Measurements from ENCODE around the gene MCF2L.
"Not testable (repeated sequence)": the region's sequence is repeated elsewhere in the genome, so short reads cannot be mapped to it uniquely, and the experiment has no call there.

Gene MCF2L

GRCh38 chr13:113102727-113103126 lies 133.7 kb downstream of the MCF2L start:
- no peaks in the 10 kb centered on the region for H3K36me3 ChIP-seq (ENCODE audit: control insufficient read depth in 2 of 2, insufficient read depth in 2 of 2, low read length in 2 of 2)
- H3K27me3 ChIP-seq (ENCODE audit: control insufficient read depth in 2 of 2, insufficient read depth in 2 of 2, low read length in 2 of 2) = peaks cover 0 to 2% of the 10 kb centered on the region in 2 donors
- peaks cover 0 to 5% of the 10 kb centered on the region in 2 donors for H3K4me1 ChIP-seq (ENCODE audit: control insufficient read depth in 2 of 2, insufficient read depth in 2 of 2, low read length in 2 of 2)
- no peaks in the 10 kb centered on the region for H3K9me3 ChIP-seq (ENCODE audit: control insufficient read depth in 2 of 2, low read length in 2 of 2)
- H3K4me3 ChIP-seq (ENCODE audit: low read length in 2 of 2) = no peak overlapping the region
- no peak overlapping the region for H3K27ac ChIP-seq (ENCODE audit: low read depth in 2 of 2, low read length in 2 of 2)
- H3K9ac ChIP-seq (ENCODE audit: low read depth in 1 of 2, low read length in 2 of 2) = no peak overlapping the region

DNA sequence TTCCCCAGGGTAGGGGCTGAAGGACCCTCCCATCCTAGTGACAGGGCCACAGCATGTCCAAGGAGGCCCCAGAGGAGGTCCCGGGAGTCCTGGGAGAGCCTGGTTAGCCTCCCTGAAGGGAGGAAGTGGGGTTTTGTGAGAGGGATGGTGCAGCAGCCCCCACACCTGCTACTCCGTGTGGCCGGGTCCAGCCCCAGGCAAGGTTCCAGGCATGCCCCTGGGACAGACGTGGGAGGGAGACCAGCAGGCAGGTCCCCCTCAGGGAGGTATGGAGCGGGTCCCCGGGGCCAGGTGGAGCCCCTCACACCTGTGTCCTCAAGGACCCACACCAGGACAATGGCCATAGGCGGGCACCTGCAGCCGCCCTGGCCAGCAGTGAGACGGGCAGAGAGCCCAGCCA lies 134.6 kb downstream of the MCF2L start:
- Histone ChIP-seq H3K27ac (ENCODE audit: low read depth in 2 of 2, low read length in 2 of 2) (no peak overlapping the region), H3K27me3 (ENCODE audit: control insufficient read depth in 2 of 2, insufficient read depth in 2 of 2, low read length in 2 of 2) (peaks cover 0 to 2% of the 10 kb centered on the region in 2 donors), H3K4me3 (ENCODE audit: low read length in 2 of 2) (no peak overlapping the region), H3K4me1 (ENCODE audit: control insufficient read depth in 2 of 2, insufficient read depth in 2 of 2, low read length in 2 of 2) (peaks cover 0 to 5% of the 10 kb centered on the region in 2 donors), H3K36me3 (ENCODE audit: control insufficient read depth in 2 of 2, insufficient read depth in 2 of 2, low read length in 2 of 2) (no peaks in the 10 kb centered on the region), H3K9ac (ENCODE audit: low read depth in 1 of 2, low read length in 2 of 2) (no peak overlapping the region), H3K9me3 (ENCODE audit: control insufficient read depth in 2 of 2, low read length in 2 of 2) (no peaks in the 10 kb centered on the region)

DNA sequence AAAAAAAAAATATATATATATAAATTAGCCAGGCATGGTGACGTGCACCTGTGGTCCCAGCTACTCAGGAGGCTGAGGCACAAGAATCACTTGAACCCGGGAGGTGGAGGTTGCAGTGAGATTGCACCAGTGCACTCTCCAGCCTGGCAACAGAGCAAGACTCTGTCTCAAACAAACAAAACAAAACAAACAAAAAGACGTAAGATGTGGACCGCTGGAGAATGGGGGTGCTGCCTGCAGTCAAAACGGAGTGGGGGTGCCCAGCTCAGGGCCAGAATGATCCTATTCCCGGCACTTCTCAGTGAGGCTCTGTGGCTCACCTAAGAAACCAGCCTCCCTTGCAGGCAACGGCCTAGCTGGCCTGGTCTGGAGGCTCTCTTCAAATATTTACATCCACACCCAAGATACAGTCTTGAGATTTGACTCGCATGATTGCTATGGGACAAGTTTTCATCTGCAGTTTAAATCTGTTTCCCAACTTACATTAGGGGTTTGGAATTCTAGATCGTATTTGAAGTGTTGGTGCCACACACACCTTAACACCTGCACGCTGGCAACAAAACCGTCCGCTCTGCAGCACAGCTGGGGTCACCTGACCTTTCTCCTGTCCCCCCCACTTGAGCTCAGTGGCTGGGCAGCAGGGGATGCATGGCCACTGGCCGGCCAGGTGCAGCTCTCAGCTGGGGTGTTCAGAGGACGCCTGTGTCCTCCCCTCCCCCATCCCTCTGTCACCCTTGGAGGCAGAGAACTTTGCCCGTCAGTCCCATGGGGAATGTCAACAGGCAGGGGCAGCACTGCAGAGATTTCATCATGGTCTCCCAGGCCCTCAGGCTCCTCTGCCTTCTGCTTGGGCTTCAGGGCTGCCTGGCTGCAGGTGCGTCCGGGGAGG lies 136.3 kb downstream of the MCF2L start, which contains the start of gene F7:
Gene F7 (plus strand): TSS at position 760 of the 889 bp plus-strand sequence. CDS start 51 bp downstream, at position 811.
- no peak within 1 kb of the TSS for H3K4me3 ChIP-seq (ENCODE audit: low read length in 2 of 2)
- H3K9me3 ChIP-seq (ENCODE audit: control insufficient read depth in 2 of 2, low read length in 2 of 2) = no peaks in the 10 kb centered on the region
- no peak within 1 kb of the TSS for H3K27ac ChIP-seq (ENCODE audit: low read depth in 2 of 2, low read length in 2 of 2)
- no peak within 1 kb of the TSS for H3K9ac ChIP-seq (ENCODE audit: low read depth in 1 of 2, low read length in 2 of 2)
- peaks cover 0 to 4% of the 10 kb centered on the region in 2 donors for H3K27me3 ChIP-seq (ENCODE audit: control insufficient read depth in 2 of 2, insufficient read depth in 2 of 2, low read length in 2 of 2)
- H3K36me3 ChIP-seq (ENCODE audit: control insufficient read depth in 2 of 2, insufficient read depth in 2 of 2, low read length in 2 of 2) = no peaks in the 10 kb centered on the region
- H3K4me1 ChIP-seq (ENCODE audit: control insufficient read depth in 2 of 2, insufficient read depth in 2 of 2, low read length in 2 of 2) = peaks cover 0 to 5% of the 10 kb centered on the region in 2 donors

GRCh38 chr13:113105921-113106452 lies 137.0 kb downstream of the MCF2L start:
- no peak overlapping the region for H3K9ac ChIP-seq (ENCODE audit: low read depth in 1 of 2, low read length in 2 of 2)
- H3K4me1 ChIP-seq (ENCODE audit: control insufficient read depth in 2 of 2, insufficient read depth in 2 of 2, low read length in 2 of 2) = peaks cover 0 to 5% of the 10 kb centered on the region in 2 donors
- H3K27ac ChIP-seq (ENCODE audit: low read depth in 2 of 2, low read length in 2 of 2) = no peak overlapping the region
- H3K36me3 ChIP-seq (ENCODE audit: control insufficient read depth in 2 of 2, insufficient read depth in 2 of 2, low read length in 2 of 2) = no peaks in the 10 kb centered on the region
- peaks cover 4% of the 10 kb centered on the region in 2 donors for H3K27me3 ChIP-seq (ENCODE audit: control insufficient read depth in 2 of 2, insufficient read depth in 2 of 2, low read length in 2 of 2)
- no peaks in the 10 kb centered on the region for H3K9me3 ChIP-seq (ENCODE audit: control insufficient read depth in 2 of 2, low read length in 2 of 2)
- H3K4me3 ChIP-seq (ENCODE audit: low read length in 2 of 2) = no peak overlapping the region

DNA sequence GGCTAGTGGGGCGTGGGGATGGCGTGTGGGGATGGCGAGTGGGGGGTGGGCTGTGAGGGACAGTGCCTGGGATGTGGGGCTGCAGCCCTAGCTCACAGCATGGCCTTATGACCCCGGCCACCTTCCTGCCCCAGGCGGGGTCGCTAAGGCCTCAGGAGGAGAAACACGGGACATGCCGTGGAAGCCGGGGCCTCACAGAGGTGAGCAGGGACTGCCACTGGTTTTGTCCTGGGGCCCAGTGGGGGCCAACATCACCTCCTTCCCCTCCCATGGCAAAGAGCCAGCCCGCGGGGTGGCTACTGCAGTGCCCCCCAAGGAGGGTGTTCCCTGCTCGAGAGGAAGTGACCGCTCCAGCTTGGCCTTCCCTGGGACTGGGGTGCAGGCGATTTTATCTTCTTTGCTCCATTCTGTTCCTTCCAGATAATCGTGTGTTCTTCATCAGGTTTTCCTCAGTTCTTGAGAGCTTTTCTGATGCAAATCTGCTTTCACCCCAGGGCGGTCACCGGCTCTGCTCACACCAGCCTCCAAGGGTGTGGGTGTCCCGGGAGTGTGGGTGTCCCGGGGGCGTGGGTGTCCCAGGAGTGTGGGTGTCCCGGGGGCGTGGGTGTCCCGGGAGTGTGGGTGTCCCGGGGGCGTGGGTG lies 137.8 kb downstream of the MCF2L start:
- Histone ChIP-seq H3K36me3 (ENCODE audit: control insufficient read depth in 2 of 2, insufficient read depth in 2 of 2, low read length in 2 of 2) (no peaks in the 10 kb centered on the region), H3K27me3 (ENCODE audit: control insufficient read depth in 2 of 2, insufficient read depth in 2 of 2, low read length in 2 of 2) (peaks cover 5 to 8% of the 10 kb centered on the region in 2 donors), H3K4me1 (ENCODE audit: control insufficient read depth in 2 of 2, insufficient read depth in 2 of 2, low read length in 2 of 2) (peaks cover 0 to 5% of the 10 kb centered on the region in 2 donors), H3K4me3 (ENCODE audit: low read length in 2 of 2) (no peak overlapping the region), H3K9me3 (ENCODE audit: control insufficient read depth in 2 of 2, low read length in 2 of 2) (no peaks in the 10 kb centered on the region), H3K9ac (ENCODE audit: low read depth in 1 of 2, low read length in 2 of 2) (no peak overlapping the region), H3K27ac (ENCODE audit: low read depth in 2 of 2, low read length in 2 of 2) (no peak overlapping the region)

GRCh38 chr13:113108521-113108920 lies 139.5 kb downstream of the MCF2L start:
- H3K36me3 ChIP-seq (ENCODE audit: control insufficient read depth in 2 of 2, insufficient read depth in 2 of 2, low read length in 2 of 2); H3K4me3 ChIP-seq (ENCODE audit: low read length in 2 of 2); H3K27ac ChIP-seq (ENCODE audit: low read depth in 2 of 2, low read length in 2 of 2); H3K9ac ChIP-seq (ENCODE audit: low read depth in 1 of 2, low read length in 2 of 2); H3K4me1 ChIP-seq (ENCODE audit: control insufficient read depth in 2 of 2, insufficient read depth in 2 of 2, low read length in 2 of 2); H3K9me3 ChIP-seq (ENCODE audit: control insufficient read depth in 2 of 2, low read length in 2 of 2): not testable (repeated sequence)
- peaks cover 9 to 11% of the 10 kb centered on the region in 2 donors for H3K27me3 ChIP-seq (ENCODE audit: control insufficient read depth in 2 of 2, insufficient read depth in 2 of 2, low read length in 2 of 2)

GRCh38 chr13:113109151-113110047 lies 140.4 kb downstream of the MCF2L start:
- H3K27ac ChIP-seq (ENCODE audit: low read depth in 2 of 2, low read length in 2 of 2) = no peak overlapping the region

GRCh38 chr13:113110048-113110851 lies 141.2 kb downstream of the MCF2L start:
- Histone ChIP-seq H3K27ac (ENCODE audit: low read depth in 2 of 2, low read length in 2 of 2) (no peak overlapping the region), H3K9ac (ENCODE audit: low read depth in 1 of 2, low read length in 2 of 2) (no peak overlapping the region), H3K36me3 (ENCODE audit: control insufficient read depth in 2 of 2, insufficient read depth in 2 of 2, low read length in 2 of 2) (no peaks in the 10 kb centered on the region), H3K4me3 (ENCODE audit: low read length in 2 of 2) (peak overlapping the region in 1 of 2 donors; percentile 43), H3K9me3 (ENCODE audit: control insufficient read depth in 2 of 2, low read length in 2 of 2) (no peaks in the 10 kb centered on the region), H3K27me3 (ENCODE audit: control insufficient read depth in 2 of 2, insufficient read depth in 2 of 2, low read length in 2 of 2) (peaks cover 9 to 11% of the 10 kb centered on the region in 2 donors), H3K4me1 (ENCODE audit: control insufficient read depth in 2 of 2, insufficient read depth in 2 of 2, low read length in 2 of 2) (peaks cover 0 to 5% of the 10 kb centered on the region in 2 donors)

More at GRCh38 chr13:113109151-113110047, 140.4 kb downstream of the MCF2L start:
- Histone ChIP-seq H3K4me3 (ENCODE audit: low read length in 2 of 2) (no peak overlapping the region), H3K4me1 (ENCODE audit: control insufficient read depth in 2 of 2, insufficient read depth in 2 of 2, low read length in 2 of 2) (peaks cover 0 to 5% of the 10 kb centered on the region in 2 donors), H3K36me3 (ENCODE audit: control insufficient read depth in 2 of 2, insufficient read depth in 2 of 2, low read length in 2 of 2) (no peaks in the 10 kb centered on the region), H3K9ac (ENCODE audit: low read depth in 1 of 2, low read length in 2 of 2) (no peak overlapping the region), H3K9me3 (ENCODE audit: control insufficient read depth in 2 of 2, low read length in 2 of 2) (no peaks in the 10 kb centered on the region), H3K27me3 (ENCODE audit: control insufficient read depth in 2 of 2, insufficient read depth in 2 of 2, low read length in 2 of 2) (peaks cover 9 to 11% of the 10 kb centered on the region in 2 donors)

GRCh38 chr13:113110852-113111315 lies 141.9 kb downstream of the MCF2L start:
- H3K9ac ChIP-seq (ENCODE audit: low read depth in 1 of 2, low read length in 2 of 2) = no peak overlapping the region
- no peaks in the 10 kb centered on the region for H3K9me3 ChIP-seq (ENCODE audit: control insufficient read depth in 2 of 2, low read length in 2 of 2)
- peak overlapping the region in 1 of 2 donors; percentile 43 for H3K4me3 ChIP-seq (ENCODE audit: low read length in 2 of 2)
- H3K36me3 ChIP-seq (ENCODE audit: control insufficient read depth in 2 of 2, insufficient read depth in 2 of 2, low read length in 2 of 2) = no peaks in the 10 kb centered on the region
- H3K4me1 ChIP-seq (ENCODE audit: control insufficient read depth in 2 of 2, insufficient read depth in 2 of 2, low read length in 2 of 2) = no peaks in the 10 kb centered on the region
- peaks cover 7 to 11% of the 10 kb centered on the region in 2 donors for H3K27me3 ChIP-seq (ENCODE audit: control insufficient read depth in 2 of 2, insufficient read depth in 2 of 2, low read length in 2 of 2)
- no peak overlapping the region for H3K27ac ChIP-seq (ENCODE audit: low read depth in 2 of 2, low read length in 2 of 2)

Measured in mucosa of rectum (tissue), 2 donors.